GM12878 (cell line): ENCODE results near the gene BFSP1.

ENCODE experiments used
- ATF2 ChIP-seq: IDR thresholded peaks from 2 replicates; pipeline ENCODE4 v1.6.1; 2012; ENCODE audit warnings: low read length, inconsistent platforms
- BACH1 ChIP-seq: fragments of 450-650 bp; IDR thresholded peaks from 2 replicates; pipeline ENCODE4 v1.6.1; 2017; ENCODE audit warnings: mild to moderate bottlenecking, borderline replicate concordance
- BCLAF1 ChIP-seq: fragments of 450-650 bp; IDR thresholded peaks from 2 replicates; pipeline ENCODE4 v1.6.1; 2017; ENCODE audit warnings: antibody characterized with exemption, mild to moderate bottlenecking, moderate library complexity
- CEBPB ChIP-seq, 2 experiments: fragments of 150-350 bp in 1 of 2; IDR thresholded peaks; 2 replicates each; pipeline ENCODE4 v1.6.1; 2012 to 2014; ENCODE audit warnings: low read depth in 2 of 2, low read length in 2 of 2, borderline replicate concordance in 1 of 2, inconsistent platforms in 1 of 2
- CTCF ChIP-seq, 3 experiments: IDR thresholded peaks in 2 of 3; conservative IDR thresholded peaks in 1 of 3; 2 replicates each; pipeline ENCODE4 v1.5.1; 2011; ENCODE audit warnings: low read depth in 3 of 3, low read length in 3 of 3, mild to moderate bottlenecking in 3 of 3, control low read depth in 2 of 3, moderate library complexity in 2 of 3, inconsistent platforms in 1 of 3, mixed read lengths in 1 of 3; ENCODE audit not compliant: control insufficient read depth in 2 of 3, insufficient read depth in 1 of 3; ENCODE audit errors: extremely low read depth in 1 of 3
- EP300 ChIP-seq, 2 experiments: fragments of 150-350 bp in 1 of 2; IDR thresholded peaks; 2 replicates each; pipeline ENCODE4 v1.6.1; 2011 to 2012; ENCODE audit warnings: low read depth in 2 of 2, low read length in 2 of 2, borderline replicate concordance in 1 of 2, improper control_type of control experiment in 1 of 2, inconsistent platforms in 1 of 2; ENCODE audit not compliant: control insufficient read depth in 1 of 2
- KDM1A ChIP-seq: fragments of 200-600 bp; sonication (generic); IDR thresholded peaks from 2 replicates; pipeline ENCODE4 v1.6.1; 2016; ENCODE audit warnings: borderline replicate concordance
- MEF2A ChIP-seq: IDR thresholded peaks from 2 replicates; pipeline ENCODE4 v1.6.1; 2011; ENCODE audit warnings: low read depth, mild to moderate bottlenecking, low read length, moderate library complexity; ENCODE audit not compliant: insufficient read depth
- POLR2A ChIP-seq: IDR thresholded peaks from 2 replicates; pipeline ENCODE4 v1.6.1; 2011; ENCODE audit warnings: low read depth, mild to moderate bottlenecking, low read length
- REST ChIP-seq: IDR thresholded peaks from 2 replicates; pipeline ENCODE4 v1.6.1; 2012; ENCODE audit warnings: mild to moderate bottlenecking, low read depth, low read length
- SMAD1 ChIP-seq: fragments of 450-650 bp; IDR thresholded peaks from 2 replicates; pipeline ENCODE4 v1.6.1; 2018; ENCODE audit warnings: mild to moderate bottlenecking, low read depth; ENCODE audit not compliant: partially characterized antibody
- ZNF622 ChIP-seq: fragments of 450-650 bp; IDR thresholded peaks from 2 replicates; pipeline ENCODE4 v1.6.1; 2017; ENCODE audit warnings: mild to moderate bottlenecking, inconsistent platforms

- TF ChIP-seq POLR2A: no peak
- TF ChIP-seq KDM1A: no peak
- no peak for TF ChIP-seq MEF2A
- no peak for TF ChIP-seq SMAD1
- TF ChIP-seq BACH1: no peak
- no peak for TF ChIP-seq CTCF (IDR thresholded peaks at IDR 0.05 in 2 of 3, conservative IDR thresholded peaks at IDR 0.05 in 1 of 3; ENCODE audit: control insufficient read depth in 2 of 3, extremely low read depth in 1 of 3, insufficient read depth in 1 of 3, low read depth in 3 of 3, low read length in 3 of 3)
- no peak for TF ChIP-seq ZNF622
- no peak for TF ChIP-seq ATF2
- TF ChIP-seq REST: no peak
- no peak for TF ChIP-seq EP300 (IDR thresholded peaks at IDR 0.05; ENCODE audit: borderline replicate concordance in 1 of 2, control insufficient read depth in 1 of 2, low read depth in 2 of 2, low read length in 2 of 2)
- no peak for TF ChIP-seq CEBPB (IDR thresholded peaks at IDR 0.05; ENCODE audit: borderline replicate concordance in 1 of 2, low read depth in 2 of 2, low read length in 2 of 2)
- no peak for TF ChIP-seq BCLAF1
These were observed 27.7 kb downstream of the BFSP1 start for GRCh38 chr20:17503301-17504065.
